HG02938 (cell line): ENCODE results near the gene SLC22A23.

Source experiments
- ATAC-seq: cut with Tn5 transposase; IDR thresholded peaks from one replicate; pipeline ENCODE4 v1.9.1; 2021; ENCODE audit warnings: mild to moderate bottlenecking, moderate library complexity; ENCODE audit not compliant: unreplicated experiment

SLC22A23 gene

GRCh38 chr6:3273707-3274521, 182.9 kb downstream of the SLC22A23 start:
- no peak for ATAC-seq

- no peak for ATAC-seq
Observed at GRCh38 chr6:3272911-3273547, 183.8 kb downstream of the SLC22A23 start.

GRCh38 chr6:3271756-3272155, 185.1 kb downstream of the SLC22A23 start:
- ATAC-seq, result no peak

GRCh38 chr6:3270258-3270657, 186.6 kb downstream of the SLC22A23 start:
- ATAC-seq, result no peak

- ATAC-seq, result no peak
Observed at GRCh38 chr6:3269281-3269975, 187.4 kb downstream of the SLC22A23 start.

GRCh38 chr6:3268680-3269079, 188.2 kb downstream of the SLC22A23 start:
- ATAC-seq, result no peak

GRCh38 chr6:3267162-3267561, 189.7 kb downstream of the SLC22A23 start:
- ATAC-seq, result no peak

GRCh38 chr6:3266170-3266569, 190.7 kb downstream of the SLC22A23 start:
- no peak for ATAC-seq

- ATAC-seq, result no peak
Observed at GRCh38 chr6:3265671-3266070, 191.2 kb downstream of the SLC22A23 start.

GRCh38 chr6:3264356-3264755, 192.5 kb downstream of the SLC22A23 start:
- no peak for ATAC-seq

- ATAC-seq, result no peak
Observed at GRCh38 chr6:3263096-3263495, 193.8 kb downstream of the SLC22A23 start.

GRCh38 chr6:3261921-3262320, 194.9 kb downstream of the SLC22A23 start:
- ATAC-seq, result no peak

GRCh38 chr6:3261518-3261820, 195.4 kb downstream of the SLC22A23 start:
- ATAC-seq, result no peak

- ATAC-seq, result no peak
Observed at GRCh38 chr6:3260772-3261517, 195.9 kb downstream of the SLC22A23 start.

- ATAC-seq, result no peak
Observed at GRCh38 chr6:3260296-3260695, 196.6 kb downstream of the SLC22A23 start.

- ATAC-seq, result peak; percentile 40
Observed at GRCh38 chr6:3259491-3259958, 197.3 kb downstream of the SLC22A23 start.

GRCh38 chr6:3258720-3259490, 197.9 kb downstream of the SLC22A23 start, which contains the start of gene PSMG4:
Gene PSMG4 (plus strand): TSS chr6:3258947. CDS start chr6:3259023, 76 bp downstream.
- peak; percentile 73 for ATAC-seq

- ATAC-seq, result no peak
Observed at GRCh38 chr6:3258201-3258600, 198.6 kb downstream of the SLC22A23 start.

- no peak for ATAC-seq
Observed at GRCh38 chr6:3253597-3253961, 203.3 kb downstream of the SLC22A23 start.

GRCh38 chr6:3252861-3253596, 203.8 kb downstream of the SLC22A23 start:
- no peak for ATAC-seq
